NCI-H510A treated with DMSO at 0.1 percent for 48 hours (cell line): ENCODE measurements around the gene MTF1.
A peak's percentile ranks its signal among the peaks of the same experiment; 100 is the strongest.

Experiments used
- DNase-seq: peaks from one replicate; lab custom pipeline; 2025; lab: John Stamatoyannopoulos, UW

Gene MTF1

DNA sequence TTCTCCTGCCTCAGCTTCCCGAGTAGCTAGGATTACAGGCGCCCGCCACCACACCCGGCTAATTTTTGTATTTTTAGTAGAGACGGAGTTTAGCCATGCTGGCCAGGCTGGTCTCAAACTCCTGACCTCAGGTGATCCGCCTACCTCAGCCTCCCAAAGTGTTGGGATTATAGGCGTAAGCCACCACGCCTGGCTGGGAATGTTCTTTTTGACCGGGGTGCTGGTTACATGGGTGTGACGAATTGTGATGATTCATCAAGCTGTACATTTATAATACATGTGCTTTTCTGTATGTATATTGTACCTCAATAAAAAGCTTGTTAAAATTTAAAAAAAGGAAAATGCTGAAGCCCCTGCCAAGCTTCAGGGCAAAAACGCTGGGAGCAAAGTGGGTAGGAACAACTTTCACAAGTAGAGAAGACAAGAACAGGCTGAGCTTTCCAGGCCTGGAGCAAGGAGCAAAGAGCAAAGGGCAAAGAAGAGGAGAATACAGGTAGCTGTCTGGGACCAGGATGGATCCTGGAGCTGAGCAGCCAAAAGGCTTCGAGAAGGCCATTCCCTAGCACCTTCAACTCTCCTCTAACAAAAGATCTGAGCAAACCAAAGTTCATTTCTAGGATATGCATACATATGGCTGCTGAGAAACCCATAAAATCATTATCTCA, 30.9 kb downstream of the MTF1 start:
- no peak for DNase-seq

DNA sequence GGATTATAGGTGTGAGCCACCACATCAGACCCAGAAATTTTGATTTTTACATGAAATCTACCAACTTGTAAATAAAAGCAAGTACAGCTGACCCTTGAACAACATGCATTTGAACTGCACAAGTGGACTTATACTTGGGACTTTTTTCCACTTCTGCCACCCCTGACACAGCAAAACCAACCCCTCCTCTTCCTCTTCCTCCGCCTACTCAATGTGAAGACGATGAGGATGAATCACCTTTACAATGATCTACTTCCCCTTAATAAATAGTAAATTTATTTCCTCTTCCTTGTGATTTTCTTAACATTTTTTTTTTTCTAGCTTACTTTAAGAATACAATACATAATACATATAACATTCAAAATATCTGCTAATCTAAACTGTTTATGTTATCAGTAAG, 33.9 kb downstream of the MTF1 start:
- DNase-seq, result no peak

GRCh38 chr1:37824001-37824400, 35.4 kb downstream of the MTF1 start:
- DNase-seq, result no peak

GRCh38 chr1:37822906-37823815, 36.2 kb downstream of the MTF1 start:
- no peak for DNase-seq

GRCh38 chr1:37821481-37821880, 37.9 kb downstream of the MTF1 start:
- DNase-seq, result no peak

GRCh38 chr1:37817481-37817880, 41.9 kb downstream of the MTF1 start:
- peak; percentile 71 for DNase-seq

DNA sequence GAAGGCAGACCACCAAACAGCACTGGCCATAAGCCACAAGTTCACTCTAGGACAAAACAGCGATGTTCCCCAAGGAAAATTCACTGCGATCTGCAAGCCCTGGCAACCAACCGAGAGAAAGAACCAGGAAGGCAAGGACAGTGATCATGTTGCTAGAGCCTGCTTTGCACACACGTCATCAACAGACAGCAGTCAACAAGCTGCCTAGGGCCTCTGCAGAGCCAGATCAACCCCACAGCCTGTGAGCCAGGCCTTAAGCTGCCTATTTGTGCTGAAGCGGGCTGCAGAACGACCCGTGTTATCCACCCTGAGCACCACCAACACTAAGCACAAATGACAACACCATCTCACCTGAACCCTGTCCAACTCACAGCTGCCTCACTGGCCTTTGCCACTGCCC, 45.1 kb downstream of the MTF1 start:
- DNase-seq, result no peak

DNA sequence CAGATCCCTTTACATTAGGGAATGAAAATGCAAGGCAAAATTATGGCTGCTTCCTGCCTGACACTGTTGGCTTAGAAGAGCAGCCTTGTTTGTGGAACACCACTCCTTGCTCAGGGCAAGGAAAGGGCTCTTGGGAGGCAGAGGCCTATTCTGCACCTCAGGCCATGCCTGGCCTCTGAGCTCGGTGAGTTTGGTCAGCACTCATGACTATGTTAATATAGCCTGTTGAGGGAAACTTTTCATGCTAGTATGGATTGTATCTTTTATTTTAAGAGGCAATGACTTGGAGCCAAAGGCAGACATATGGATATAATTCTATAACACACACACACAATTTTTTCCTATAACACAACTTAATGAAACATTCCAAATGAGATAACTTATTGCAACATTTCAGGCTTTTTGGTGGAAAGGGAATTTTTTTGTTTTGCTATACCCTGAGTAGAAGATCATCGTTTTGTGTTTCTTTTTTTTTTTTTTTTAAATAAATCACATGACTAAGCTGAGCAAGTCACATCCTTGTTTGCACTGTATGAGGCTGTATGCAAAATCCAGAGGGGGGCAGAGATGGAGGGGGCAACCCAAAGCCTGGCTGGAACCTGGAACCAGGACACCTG, 45.8 kb downstream of the MTF1 start:
- no peak for DNase-seq

- peak; percentile 100 for DNase-seq
These were observed 48.3 kb downstream of the MTF1 start for GRCh38 chr1:37811027-37811655.

DNA sequence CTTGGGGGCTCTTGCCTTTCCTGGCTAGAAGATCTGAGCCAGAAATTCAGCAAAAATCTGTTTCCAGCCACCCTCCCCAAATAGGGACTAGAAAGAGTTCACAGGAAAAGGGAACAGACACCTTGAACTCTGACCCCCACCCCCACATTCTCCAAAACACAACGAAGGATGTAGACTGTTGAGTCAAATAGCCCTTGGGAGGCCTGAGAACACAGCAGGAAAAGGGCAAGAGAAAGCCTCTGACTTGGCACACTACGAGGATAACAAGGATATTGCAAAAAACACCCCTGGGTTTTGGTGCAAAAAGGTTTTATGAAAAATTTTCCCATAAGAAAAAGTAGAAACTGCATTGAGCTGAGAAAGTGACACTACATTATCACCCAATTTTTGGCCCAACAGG, 49.5 kb downstream of the MTF1 start:
- DNase-seq, result no peak

GRCh38 chr1:37808369-37809319, 50.7 kb downstream of the MTF1 start:
- DNase-seq, result peak; percentile 100

DNA sequence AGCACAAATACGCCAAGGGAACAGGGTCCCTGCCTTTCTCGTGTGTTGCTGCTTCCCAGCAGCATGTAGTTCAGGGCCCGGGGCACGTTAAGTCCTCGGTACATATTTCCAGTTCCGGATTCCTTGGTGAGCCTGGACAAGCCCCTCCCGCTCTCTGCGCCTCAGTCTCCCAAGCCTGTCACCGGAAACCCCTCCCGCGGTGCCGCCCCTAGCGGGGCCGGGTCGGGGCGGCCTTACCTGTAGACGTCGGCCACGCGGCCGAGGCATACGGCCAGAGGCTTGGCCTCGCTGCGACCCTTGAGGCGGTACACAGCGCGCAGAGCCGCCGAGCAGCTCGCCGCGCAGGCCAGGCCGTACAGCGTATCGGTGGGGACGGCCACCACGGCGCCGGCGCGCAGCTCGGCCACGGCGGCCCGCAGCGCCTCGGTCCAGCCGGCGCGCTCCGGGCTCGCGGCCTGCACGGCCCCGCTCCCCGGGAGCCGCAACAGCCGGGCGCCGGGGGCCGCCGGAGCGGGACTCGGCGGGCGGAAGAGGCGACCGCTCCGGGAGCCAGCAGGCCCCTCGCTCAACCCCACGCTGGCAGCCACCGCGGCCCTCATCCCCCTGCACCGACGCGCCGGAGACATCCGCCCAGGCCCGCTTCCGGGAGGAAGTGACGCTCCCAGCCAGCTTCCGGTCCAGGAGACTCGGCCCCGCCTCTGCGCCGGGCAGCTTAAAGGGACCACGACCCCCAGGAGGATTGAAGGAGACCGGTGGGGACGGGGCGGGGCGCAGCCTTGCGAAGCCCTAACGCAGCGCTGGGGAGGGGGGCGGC, 51.6 kb downstream of the MTF1 start, which contains the start of the genes C1orf122 and YRDC:
TSS of gene C1orf122 (plus strand) at position 236 of the 814 bp plus-strand sequence. CDS start 615 bp downstream, outside the sequence.
TSS of gene YRDC (minus strand) at position 654 of the 814 bp plus-strand sequence. CDS start at position 626, 28 bp downstream.
- DNase-seq, result peak; percentile 100

DNA sequence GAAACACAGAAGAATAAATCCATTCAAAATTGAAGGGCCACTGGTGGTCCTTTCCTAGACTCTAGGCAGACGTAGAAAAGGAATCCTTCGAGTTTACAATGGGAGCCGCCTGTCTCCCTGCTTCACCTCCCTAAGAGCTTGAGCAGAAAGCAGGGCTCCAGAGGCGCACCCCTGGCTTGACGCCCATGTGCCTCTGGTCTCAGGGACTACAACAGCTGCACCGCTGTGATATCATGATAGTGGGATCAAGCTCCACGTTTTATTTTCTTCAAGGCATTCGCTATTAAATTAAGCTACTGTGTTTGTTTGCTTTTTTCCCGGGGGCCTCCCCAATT, 52.2 kb downstream of the MTF1 start:
- no peak for DNase-seq

- DNase-seq, result peak; percentile 89
These were observed 57.0 kb downstream of the MTF1 start for GRCh38 chr1:37802439-37802838.

DNA sequence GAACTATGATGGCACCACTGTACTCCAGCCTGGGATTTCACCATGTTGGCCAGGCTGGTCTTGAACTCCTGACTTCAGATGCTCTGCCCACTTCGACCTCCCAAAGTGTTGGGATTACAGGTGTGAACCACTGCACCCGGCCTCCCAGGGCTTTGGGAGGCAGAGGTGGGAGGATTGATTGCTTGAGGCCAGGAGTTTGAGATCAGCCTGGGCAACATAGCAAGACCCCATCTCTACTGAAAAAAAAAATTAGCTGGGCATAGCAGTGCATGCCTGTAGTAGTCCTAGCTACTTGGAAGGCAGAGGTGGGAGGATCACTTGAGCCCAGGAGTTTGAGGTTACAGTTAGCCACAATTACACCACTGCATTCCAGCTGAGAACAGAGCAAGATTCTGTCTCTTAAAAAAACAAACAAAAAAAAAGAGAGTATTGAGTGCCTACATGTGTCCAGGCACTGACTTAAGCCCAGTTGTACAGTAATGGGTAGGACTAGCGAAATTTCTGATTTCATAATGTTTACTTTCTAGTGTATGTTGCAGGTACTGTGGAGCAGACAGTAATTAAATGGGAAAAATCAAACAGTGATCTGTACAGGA, 61.5 kb downstream of the MTF1 start:
- DNase-seq, result no peak

- peak; percentile 99 for DNase-seq
These were observed 63.9 kb downstream of the MTF1 start for GRCh38 chr1:37795340-37796125.

DNA sequence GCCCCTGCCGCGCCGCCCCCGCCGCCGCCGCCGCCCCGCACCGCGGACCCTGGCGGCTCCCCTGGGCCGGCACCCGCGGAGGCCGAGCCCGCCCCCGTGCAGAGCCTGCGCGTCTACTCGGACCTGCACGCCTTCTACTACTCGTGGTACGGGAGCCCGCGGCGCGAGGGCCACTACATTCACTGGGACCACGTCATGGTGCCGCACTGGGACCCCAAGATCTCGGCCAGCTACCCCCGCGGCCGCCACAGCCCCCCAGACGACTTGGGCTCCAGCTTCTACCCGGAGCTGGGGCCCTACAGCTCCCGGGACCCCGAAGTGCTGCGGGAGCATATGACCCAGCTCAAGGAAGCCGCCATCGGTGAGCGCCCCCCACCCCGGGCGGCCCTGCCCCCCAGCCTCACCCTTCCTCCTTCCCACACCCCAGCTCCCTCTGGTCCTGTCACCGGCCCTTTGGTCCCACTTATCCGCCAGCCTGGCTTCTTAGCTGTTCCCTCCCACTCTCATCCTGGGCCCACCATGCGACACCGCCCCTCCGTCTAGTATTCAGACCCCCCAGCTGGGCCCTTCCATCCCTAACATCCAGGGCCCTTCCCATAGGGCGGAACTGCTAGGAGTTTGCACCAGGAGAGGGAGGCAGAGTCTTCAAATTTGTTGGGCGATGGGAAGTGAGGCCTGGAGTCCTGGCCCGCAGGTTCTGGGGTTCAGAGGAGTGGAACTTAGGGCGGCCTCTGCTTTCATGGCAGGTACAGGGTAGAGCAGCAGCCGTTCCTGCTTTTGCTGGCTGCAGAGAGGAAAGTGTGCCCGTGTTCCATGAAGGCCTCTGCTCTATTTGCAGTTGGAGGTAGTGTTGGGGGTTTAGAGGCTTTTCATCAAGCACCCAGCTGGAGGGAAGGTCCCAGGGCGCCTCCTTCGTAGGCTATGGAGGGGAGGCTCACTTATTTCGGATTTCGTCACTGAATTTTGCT, 64.7 kb downstream of the MTF1 start:
- peak; percentile 97 for DNase-seq
